Activated CD8-positive, alpha-beta T cell treated with anti-CD3 and anti-CD28 coated beads for 36 hours (primary cell): Measurements from ENCODE around the gene LRMDA. TPM values are rescaled to one million over a fixed set of nuclear protein-coding genes. Genes with fewer than 3 reads are reported as not detected.
"Not testable (repeated sequence)": the region's sequence is repeated elsewhere in the genome, so short reads cannot be mapped to it uniquely, and the experiment has no call there.

ENCODE experiments used
- ATAC-seq: fragments of 200-7000 bp; cut with Tn5 transposase; one replicate; pipeline ENCODE4 v1.10.0; 2021; ENCODE audit warnings: mild to moderate bottlenecking, moderate library complexity
- CTCF ChIA-PET: fragments of 350-600 bp; sonication (Branson Sonifier 250); formaldehyde crosslinking; loops from one replicate; lab custom pipeline; 2021; ENCODE audit warnings: antibody characterized with exemption; lab: Charles Lee
- POLR2A ChIA-PET: fragments of 350-600 bp; sonication (Branson Sonifier 250); formaldehyde crosslinking; loops from one replicate; lab custom pipeline; 2021; ENCODE audit warnings: antibody characterized with exemption; lab: Charles Lee
- DNase-seq: peaks from one replicate; pipeline ENCODE4 v3.0.0-alpha.2; 2020
- H3K27ac Mint-ChIP-seq: one replicate; pipeline ENCODE4 v1.8.0; 2021; ENCODE audit warnings: mild to moderate bottlenecking, mixed read lengths
- H3K27me3 Mint-ChIP-seq: one replicate; pipeline ENCODE4 v1.8.0; 2021; ENCODE audit warnings: mixed read lengths
- H3K36me3 Mint-ChIP-seq: one replicate; pipeline ENCODE4 v1.8.0; 2021; ENCODE audit warnings: low read depth, mixed read lengths
- H3K4me1 Mint-ChIP-seq: one replicate; pipeline ENCODE4 v1.8.0; 2021; ENCODE audit warnings: low read depth, mixed read lengths
- H3K4me3 Mint-ChIP-seq: one replicate; pipeline ENCODE4 v1.8.0; 2021; ENCODE audit warnings: mild to moderate bottlenecking, moderate library complexity, mixed read lengths
- H3K9me3 Mint-ChIP-seq: one replicate; pipeline ENCODE4 v1.8.0; 2021; ENCODE audit warnings: mixed read lengths
- intact Hi-C: fragments of 100-400 bp; cut with micrococcal nuclease; formaldehyde crosslinking; loops from one replicate; pipeline ENCODE4 v1.10.0; 2022
- total RNA-seq, 2 experiments: library from RNA; stranded (reverse); gene quantifications; one replicate each; pipeline ENCODE4 v1.2.3, GENCODE V29; 2021
- TF ChIP-seq, protein P1 (sequence below): fragments of 200-600 bp; IDR thresholded peaks from one replicate; pipeline ENCODE4 v1.8.0; 2022; ENCODE audit warnings: antibody characterized with exemption, mild to moderate bottlenecking

Gene LRMDA
- total RNA-seq, 2 experiments from 2014 or later: not detected

DNA sequence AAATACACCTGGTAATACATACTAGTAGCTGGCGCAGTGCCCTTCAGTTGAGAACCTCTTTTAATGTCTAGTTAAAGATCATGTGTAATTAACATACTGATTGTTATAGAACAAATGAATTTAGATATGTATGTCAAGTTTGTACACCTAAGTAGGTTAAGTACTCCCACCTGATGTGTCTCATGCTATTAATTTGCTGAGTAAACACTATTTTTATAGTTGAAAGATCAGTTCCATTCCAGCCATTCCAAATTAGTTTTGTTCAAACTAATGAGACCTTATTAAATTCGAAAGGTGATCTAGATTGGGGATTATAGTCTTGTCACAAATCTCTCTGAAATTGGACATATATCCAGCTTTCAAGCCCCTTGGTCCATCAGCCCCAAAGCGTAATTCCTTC, 710.0 kb downstream of the LRMDA start:
- ATAC-seq (no peak), DNase-seq (no peak)
- no peak overlapping the region for H3K4me3 Mint-ChIP-seq
- TF ChIP-seq, protein P1, sequence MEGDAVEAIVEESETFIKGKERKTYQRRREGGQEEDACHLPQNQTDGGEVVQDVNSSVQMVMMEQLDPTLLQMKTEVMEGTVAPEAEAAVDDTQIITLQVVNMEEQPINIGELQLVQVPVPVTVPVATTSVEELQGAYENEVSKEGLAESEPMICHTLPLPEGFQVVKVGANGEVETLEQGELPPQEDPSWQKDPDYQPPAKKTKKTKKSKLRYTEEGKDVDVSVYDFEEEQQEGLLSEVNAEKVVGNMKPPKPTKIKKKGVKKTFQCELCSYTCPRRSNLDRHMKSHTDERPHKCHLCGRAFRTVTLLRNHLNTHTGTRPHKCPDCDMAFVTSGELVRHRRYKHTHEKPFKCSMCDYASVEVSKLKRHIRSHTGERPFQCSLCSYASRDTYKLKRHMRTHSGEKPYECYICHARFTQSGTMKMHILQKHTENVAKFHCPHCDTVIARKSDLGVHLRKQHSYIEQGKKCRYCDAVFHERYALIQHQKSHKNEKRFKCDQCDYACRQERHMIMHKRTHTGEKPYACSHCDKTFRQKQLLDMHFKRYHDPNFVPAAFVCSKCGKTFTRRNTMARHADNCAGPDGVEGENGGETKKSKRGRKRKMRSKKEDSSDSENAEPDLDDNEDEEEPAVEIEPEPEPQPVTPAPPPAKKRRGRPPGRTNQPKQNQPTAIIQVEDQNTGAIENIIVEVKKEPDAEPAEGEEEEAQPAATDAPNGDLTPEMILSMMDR: no peak
- intact Hi-C loops: no loop called here
- H3K9me3 Mint-ChIP-seq: peaks cover 2% of the 10 kb centered on the region
- no peaks in the 10 kb centered on the region for H3K4me1 Mint-ChIP-seq
- H3K27me3 Mint-ChIP-seq: no peaks in the 10 kb centered on the region
- ChIA-PET CTCF (no interaction called here), POLR2A (no interaction called here)
- no peak overlapping the region for H3K27ac Mint-ChIP-seq
- H3K36me3 Mint-ChIP-seq: no peaks in the 10 kb centered on the region

- intact Hi-C loops, CTCF ChIA-PET, H3K4me1 Mint-ChIP-seq, H3K4me3 Mint-ChIP-seq, ATAC-seq, H3K9me3 Mint-ChIP-seq, H3K36me3 Mint-ChIP-seq, DNase-seq, H3K27me3 Mint-ChIP-seq, POLR2A ChIA-PET, H3K27ac Mint-ChIP-seq: not testable (repeated sequence)
These were observed 716.8 kb downstream of the LRMDA start for GRCh38 chr10:76148217-76148616.

DNA sequence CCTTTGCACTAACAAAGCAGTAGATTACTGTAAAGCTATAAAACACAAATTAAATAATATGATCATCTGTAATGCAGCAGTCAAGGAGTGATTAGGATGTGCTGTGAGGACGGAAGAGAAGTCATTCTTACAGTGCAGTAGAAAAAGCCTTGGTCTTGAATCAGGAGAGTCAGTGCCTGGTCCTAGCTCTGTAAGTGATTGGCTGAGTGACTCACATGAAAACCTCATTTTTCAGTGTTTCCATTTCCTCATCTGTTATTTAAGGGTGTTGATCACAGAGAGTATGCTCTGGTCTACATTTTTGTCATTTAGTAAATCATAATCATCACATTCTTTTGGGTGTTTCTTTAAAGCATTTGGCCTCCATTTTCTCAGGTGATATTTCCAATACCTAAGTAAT, 717.8 kb downstream of the LRMDA start:
- H3K9me3 Mint-ChIP-seq: peaks cover 2% of the 10 kb centered on the region
- ATAC-seq: no peak
- no peaks in the 10 kb centered on the region for H3K4me1 Mint-ChIP-seq
- H3K27ac Mint-ChIP-seq: no peak overlapping the region
- H3K36me3 Mint-ChIP-seq: no peaks in the 10 kb centered on the region
- no peaks in the 10 kb centered on the region for H3K27me3 Mint-ChIP-seq
- intact Hi-C loops: no loop called here
- ChIA-PET CTCF (no interaction called here), POLR2A (no interaction called here)
- DNase-seq: no peak
- no peak overlapping the region for H3K4me3 Mint-ChIP-seq
- TF ChIP-seq, protein P1: no peak

DNA sequence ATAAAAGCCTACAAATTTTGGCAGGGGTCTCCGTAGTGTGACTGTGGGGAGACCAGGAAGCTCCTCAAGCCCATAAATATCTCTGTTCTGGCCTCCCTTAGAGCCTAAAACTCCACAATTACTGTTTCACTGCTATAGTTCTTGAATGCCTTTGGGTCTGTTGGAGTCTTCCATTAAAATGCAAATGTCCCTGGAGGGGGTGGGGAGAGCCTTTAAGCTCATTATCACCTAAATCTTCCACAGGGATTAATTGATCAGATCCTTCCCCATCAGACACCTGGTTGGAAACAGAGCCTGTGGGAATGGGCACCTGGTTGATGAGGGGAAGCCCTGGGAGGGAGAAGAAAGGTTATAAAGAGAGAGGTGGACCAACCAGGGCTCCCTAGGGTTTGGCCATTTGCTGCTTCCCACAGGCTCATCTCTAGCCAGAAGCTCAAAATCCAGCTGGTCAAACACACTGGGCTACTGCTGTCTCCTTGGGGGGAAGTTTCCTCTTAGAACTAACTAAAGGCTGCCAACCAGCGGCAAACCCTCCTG, 718.2 kb downstream of the LRMDA start:
- ATAC-seq (no peak), DNase-seq (no peak)
- H3K4me3 Mint-ChIP-seq: no peak overlapping the region
- no peaks in the 10 kb centered on the region for H3K4me1 Mint-ChIP-seq
- CTCF ChIA-PET: no interaction called here
- POLR2A ChIA-PET: no interaction called here
- H3K36me3 Mint-ChIP-seq: no peaks in the 10 kb centered on the region
- peaks cover 2% of the 10 kb centered on the region for H3K9me3 Mint-ChIP-seq
- H3K27ac Mint-ChIP-seq: no peak overlapping the region
- H3K27me3 Mint-ChIP-seq: peaks cover 1% of the 10 kb centered on the region
- TF ChIP-seq, protein P1: no peak
- intact Hi-C loops: no loop called here

DNA sequence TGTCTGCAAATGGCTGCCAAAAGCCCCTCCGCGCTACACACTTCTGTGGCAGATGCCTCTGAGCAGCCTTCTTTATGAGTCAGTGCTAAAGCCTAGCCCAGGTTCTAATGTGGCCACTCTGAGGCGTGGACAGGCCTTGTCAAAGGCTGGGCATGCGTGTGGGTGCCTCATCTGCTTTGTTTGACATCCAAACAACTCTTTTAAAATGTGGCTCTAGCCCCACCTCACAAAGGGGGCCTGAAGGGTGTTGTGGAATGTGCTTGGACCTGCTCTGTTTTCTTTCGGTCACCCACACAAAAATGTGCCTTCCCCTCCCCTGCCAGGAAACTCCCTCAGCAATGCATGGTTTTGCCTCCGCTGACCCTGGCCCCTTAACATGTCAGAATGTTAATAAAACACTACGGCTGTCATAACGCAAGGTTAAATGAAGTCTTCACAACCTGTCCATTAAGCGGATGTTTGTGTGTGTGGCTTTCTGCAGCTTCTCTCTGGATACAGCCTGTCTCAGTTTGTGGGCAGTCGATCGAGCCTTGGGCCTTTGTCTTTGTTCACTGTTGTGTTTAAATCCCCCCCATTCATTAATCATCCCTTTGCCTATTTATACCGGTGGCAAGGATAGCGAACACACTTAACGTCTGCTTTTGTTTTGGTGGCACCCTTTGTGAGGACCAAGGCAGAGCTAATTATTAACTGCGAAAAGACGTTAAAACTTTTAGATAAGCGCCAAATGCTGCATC, 718.9 kb downstream of the LRMDA start:
- peaks cover 3% of the 10 kb centered on the region for H3K27me3 Mint-ChIP-seq
- peaks cover under 1% of the 10 kb centered on the region for H3K9me3 Mint-ChIP-seq
- H3K4me1 Mint-ChIP-seq: no peaks in the 10 kb centered on the region
- ChIA-PET POLR2A (no interaction called here), CTCF (no interaction called here)
- ATAC-seq (no peak), DNase-seq (no peak)
- intact Hi-C loops: no loop called here
- no peaks in the 10 kb centered on the region for H3K36me3 Mint-ChIP-seq
- H3K4me3 Mint-ChIP-seq: no peak overlapping the region
- TF ChIP-seq, protein P1: no peak
- H3K27ac Mint-ChIP-seq: no peak overlapping the region
